Spleen (tissue), 11 donors: ENCODE data around the gene REP15. TPM values are rescaled to one million over a fixed set of nuclear protein-coding genes. Genes with fewer than 3 reads are reported as not detected.

Experiments used
- DNase-seq: peaks from one replicate; pipeline ENCODE4 v3.0.0-alpha.2; 2020
- H3K27ac ChIP-seq, 8 donors: fragments of 200-600 bp; sonication (generic) in 7 of 8; 1 replicate in 4 of 8; 2 replicates in 4 of 8; pipeline versions ENCODE4 v1.5.0 to v1.8.0; 2016 to 2021; ENCODE audit warnings: inconsistent platforms in 4 of 8, mild to moderate bottlenecking in 4 of 8, moderate library complexity in 1 of 8
- H3K27me3 ChIP-seq, 7 donors: fragments of 200-600 bp; sonication (generic) in 6 of 7; replicated peaks in 1 of 7; 1 replicate in 4 of 7; 2 replicates in 3 of 7; pipeline versions ENCODE4 v1.5.0 to v1.8.0; 2016 to 2021; ENCODE audit warnings: inconsistent platforms in 3 of 7, mild to moderate bottlenecking in 1 of 7
- H3K36me3 ChIP-seq, 6 donors: fragments of 200-600 bp; sonication (generic) in 5 of 6; 1 replicate in 4 of 6; 2 replicates in 2 of 6; pipeline versions ENCODE4 v1.5.0 to v1.8.0; 2016 to 2021; ENCODE audit warnings: inconsistent platforms in 2 of 6
- H3K4me1 ChIP-seq, 6 donors: fragments of 200-600 bp; sonication (generic) in 5 of 6; 1 replicate in 3 of 6; 2 replicates in 3 of 6; pipeline versions ENCODE4 v1.5.0 to v1.8.0; 2016 to 2021; ENCODE audit warnings: inconsistent platforms in 3 of 6
- H3K4me3 ChIP-seq, 8 donors: fragments of 200-600 bp; sonication (generic) in 7 of 8; 1 replicate in 4 of 8; 2 replicates in 4 of 8; pipeline versions ENCODE4 v1.5.0 to v1.8.0; 2016 to 2021; ENCODE audit warnings: inconsistent platforms in 4 of 8, mild to moderate bottlenecking in 4 of 8, moderate library complexity in 2 of 8
- H3K9me3 ChIP-seq, 8 donors: fragments of 200-600 bp; sonication (generic) in 7 of 8; 1 replicate in 4 of 8; 2 replicates in 4 of 8; pipeline versions ENCODE4 v1.5.0 to v1.8.0; 2016 to 2021; ENCODE audit warnings: inconsistent platforms in 4 of 8
- CTCF ChIP-seq, 11 experiments: fragments of 200-600 bp in 7 of 11; fragments of 450-650 bp in 4 of 11; sonication (generic) in 4 of 11; IDR thresholded peaks in 8 of 11; conservative IDR thresholded peaks in 3 of 11; 1 replicate in 7 of 11; 2 replicates in 4 of 11; pipeline versions ENCODE4 v1.4.0 to v1.8.0; 2016 to 2021; ENCODE audit warnings: antibody characterized with exemption in 11 of 11, inconsistent platforms in 4 of 11, mild to moderate bottlenecking in 1 of 11
- POLR2A ChIP-seq, 3 donors: fragments of 450-650 bp; IDR thresholded peaks; one replicate each; pipeline ENCODE4 v1.5.1; 2017; ENCODE audit warnings: antibody characterized with exemption in 3 of 3, mild to moderate bottlenecking in 1 of 3
- POLR2AphosphoS5 ChIP-seq, 3 donors: sonication (generic); formaldehyde crosslinking; IDR thresholded peaks; one replicate each; pipeline ENCODE4 v1.5.1; 2017; ENCODE audit warnings: antibody characterized with exemption in 3 of 3
- WGBS, 5 donors: extraction: QIAGEN DNeasy Blood & Tissue Kit in 3 of 5; methylation state at CpG; one replicate each; pipeline versions ENCODE4 v1.1.5 to v1.1.7; 2013 to 2018; 5-methylcytosine and 5-hydroxymethylcytosine counted together
- intact Hi-C: fragments of 100-400 bp; cut with DNase I; formaldehyde crosslinking; loops from one replicate; pipeline ENCODE4 v1.15.0; 2023; ENCODE audit warnings: low total_unique reads
- polyA plus RNA-seq, 3 donors: library from polyadenylated mRNA; stranded (reverse); fragments of 200-250 nt; gene quantifications; one replicate each; pipeline ENCODE4 v1.2.1, GENCODE V29; 2013
- total RNA-seq, 7 donors: library from RNA; depleted of rRNA in 3 of 7; stranded (reverse); fragments of >200 nt in 3 of 7; fragmentation: NEBNext Ultra II Directional in 4 of 7; extraction: Animal tissue kit (Norgen Biotek cat#: 25700) in 4 of 7; gene quantifications; one replicate each; pipeline versions ENCODE4 v1.1.0 to v1.2.1, GENCODE V29; 2016 to 2021
- donor health status: healthy with polysubstance abuse.
- donor health status: DM: no; HTN: no; CAD: no; lungs with moderate emphysema.
- donor health status: DM: no; HTN: no; CAD: no.
- donor health status: Bipolar disorder and iron deficiency.
- donor health status: healthy.
- donor health status: DM: no; HTN: no; CAD: no.
- donor health status: DM: yes; HTN: yes; CAD: no.

The REP15 gene
- total and polyA plus RNA-seq, 10 donors: 0.89 to 5.4 (median 2.8) TPM

- H3K4me1 ChIP-seq: no peaks in the 10 kb centered on the region
- H3K36me3 ChIP-seq: peaks cover 0 to 86% (median 55%) of the 10 kb centered on the region in 6 donors
- intact Hi-C loops: no loop called here
- no peaks in the 10 kb centered on the region for H3K9me3 ChIP-seq
- H3K27me3 ChIP-seq: no peaks in the 10 kb centered on the region
- no peak for TF ChIP-seq POLR2AphosphoS5 (IDR thresholded peaks at IDR 0.05)
- TF ChIP-seq POLR2A (IDR thresholded peaks at IDR 0.05): no peak
- no peak for TF ChIP-seq CTCF (IDR thresholded peaks at IDR 0.05 in 8 of 11, conservative IDR thresholded peaks at IDR 0.05 in 3 of 11)
- H3K4me3 ChIP-seq: no peak overlapping the region
- no peak for DNase-seq
- H3K27ac ChIP-seq: no peak overlapping the region
- 81 to 93% (median 91%) methylated on average over 2 of the region's 2 CpGs for WGBS, 5 donors
Observed at GRCh38 chr12:27693403-27693802, 2.8 kb upstream of the REP15 start.

- no peak overlapping the region for H3K4me3 ChIP-seq
- WGBS, 5 donors: 85 to 94% (median 90%) methylated on average over 6 of the region's 6 CpGs
- intact Hi-C loops: no loop called here
- no peak overlapping the region for H3K27ac ChIP-seq
- H3K4me1 ChIP-seq: no peaks in the 10 kb centered on the region
- TF ChIP-seq CTCF (IDR thresholded peaks at IDR 0.05 in 8 of 11, conservative IDR thresholded peaks at IDR 0.05 in 3 of 11) (no peak), POLR2A (IDR thresholded peaks at IDR 0.05) (no peak), POLR2AphosphoS5 (IDR thresholded peaks at IDR 0.05) (no peak)
- H3K27me3 ChIP-seq: no peaks in the 10 kb centered on the region
- H3K9me3 ChIP-seq: no peaks in the 10 kb centered on the region
- peaks cover 0 to 63% (median 33%) of the 10 kb centered on the region in 6 donors for H3K36me3 ChIP-seq
- no peak for DNase-seq
Observed at GRCh38 chr12:27695556-27696292, 523 bp upstream of the REP15 start.

GRCh38 chr12:27696864-27697564 lies 767 bp downstream of the REP15 start:
- intact Hi-C loops: no loop called here
- no peak for TF ChIP-seq POLR2AphosphoS5 (IDR thresholded peaks at IDR 0.05)
- TF ChIP-seq POLR2A (IDR thresholded peaks at IDR 0.05): no peak
- TF ChIP-seq CTCF (IDR thresholded peaks at IDR 0.05 in 8 of 11, conservative IDR thresholded peaks at IDR 0.05 in 3 of 11): no peak
- DNase-seq: no peak
- Histone ChIP-seq H3K36me3 (peaks cover 0 to 50% (median 26%) of the 10 kb centered on the region in 6 donors), H3K9me3 (no peaks in the 10 kb centered on the region), H3K4me3 (no peak overlapping the region), H3K27ac (no peak overlapping the region), H3K27me3 (no peaks in the 10 kb centered on the region), H3K4me1 (no peaks in the 10 kb centered on the region)
- WGBS, 5 donors: 82 to 93% (median 89%) methylated on average over 3 of the region's 3 CpGs
